ENCODE measurements around the gene KCNC3. TPM values are rescaled to one million over a fixed set of nuclear protein-coding genes. Genes with fewer than 3 reads are reported as not detected.

The KCNC3 gene
- total RNA-seq, 2 experiments from 2014 or later: 7.4 to 23.4 TPM

- intact Hi-C loops (cut with micrococcal nuclease; ENCODE audit: unreplicated experiment): no loop called here
- Histone ChIP-seq H4K20me1 (ENCODE audit: insufficient read depth, low read length) (no peaks in the 10 kb centered on the region), H3K9me3 (ENCODE audit: low read length) (no peaks in the 10 kb centered on the region), H3K79me2 (ENCODE audit: insufficient read depth, low read depth, low read length) (peaks cover 28% of the 10 kb centered on the region), H3K9me2 (ENCODE audit: insufficient read depth, low read length) (no peaks in the 10 kb centered on the region), H3K27ac (ENCODE audit: low read depth, low read length, poor library complexity, severe bottlenecking) (peak overlapping the region; percentile 79), H3K36me3 (ENCODE audit: insufficient read depth, low read length) (peaks cover 62% of the 10 kb centered on the region), H3K4me3 (ENCODE audit: low read depth, low read length, poor library complexity, severe bottlenecking) (peak overlapping the region; percentile 68), H3K4me2 (ENCODE audit: low read length) (peak overlapping the region; percentile 95), H2AFZ (ENCODE audit: low read length) (no peak overlapping the region), H3K4me1 (ENCODE audit: insufficient read depth, low read length, poor library complexity, severe bottlenecking) (peaks cover 58% of the 10 kb centered on the region)
- TF ChIP-seq, protein P1, sequence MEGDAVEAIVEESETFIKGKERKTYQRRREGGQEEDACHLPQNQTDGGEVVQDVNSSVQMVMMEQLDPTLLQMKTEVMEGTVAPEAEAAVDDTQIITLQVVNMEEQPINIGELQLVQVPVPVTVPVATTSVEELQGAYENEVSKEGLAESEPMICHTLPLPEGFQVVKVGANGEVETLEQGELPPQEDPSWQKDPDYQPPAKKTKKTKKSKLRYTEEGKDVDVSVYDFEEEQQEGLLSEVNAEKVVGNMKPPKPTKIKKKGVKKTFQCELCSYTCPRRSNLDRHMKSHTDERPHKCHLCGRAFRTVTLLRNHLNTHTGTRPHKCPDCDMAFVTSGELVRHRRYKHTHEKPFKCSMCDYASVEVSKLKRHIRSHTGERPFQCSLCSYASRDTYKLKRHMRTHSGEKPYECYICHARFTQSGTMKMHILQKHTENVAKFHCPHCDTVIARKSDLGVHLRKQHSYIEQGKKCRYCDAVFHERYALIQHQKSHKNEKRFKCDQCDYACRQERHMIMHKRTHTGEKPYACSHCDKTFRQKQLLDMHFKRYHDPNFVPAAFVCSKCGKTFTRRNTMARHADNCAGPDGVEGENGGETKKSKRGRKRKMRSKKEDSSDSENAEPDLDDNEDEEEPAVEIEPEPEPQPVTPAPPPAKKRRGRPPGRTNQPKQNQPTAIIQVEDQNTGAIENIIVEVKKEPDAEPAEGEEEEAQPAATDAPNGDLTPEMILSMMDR (conservative IDR thresholded peaks at IDR 0.05; ENCODE audit: low read length): no peak; the same call in 1 of the 2 replicates
- TF ChIP-seq EZH2phosphoT487 (IDR thresholded peaks at IDR 0.05; ENCODE audit: borderline replicate concordance, low read depth, low read length): no peak
- ChIA-PET CTCF (ENCODE audit: unreplicated experiment) (no interaction called here), POLR2A (no interaction called here)
- no TSS peak for BruUV-seq (replicated peaks)
- DNase-seq (ENCODE audit: low spot score): peak; percentile 92
Observed at GRCh38 chr19:50333235-50333736, 4.1 kb upstream of the KCNC3 start.

DNA sequence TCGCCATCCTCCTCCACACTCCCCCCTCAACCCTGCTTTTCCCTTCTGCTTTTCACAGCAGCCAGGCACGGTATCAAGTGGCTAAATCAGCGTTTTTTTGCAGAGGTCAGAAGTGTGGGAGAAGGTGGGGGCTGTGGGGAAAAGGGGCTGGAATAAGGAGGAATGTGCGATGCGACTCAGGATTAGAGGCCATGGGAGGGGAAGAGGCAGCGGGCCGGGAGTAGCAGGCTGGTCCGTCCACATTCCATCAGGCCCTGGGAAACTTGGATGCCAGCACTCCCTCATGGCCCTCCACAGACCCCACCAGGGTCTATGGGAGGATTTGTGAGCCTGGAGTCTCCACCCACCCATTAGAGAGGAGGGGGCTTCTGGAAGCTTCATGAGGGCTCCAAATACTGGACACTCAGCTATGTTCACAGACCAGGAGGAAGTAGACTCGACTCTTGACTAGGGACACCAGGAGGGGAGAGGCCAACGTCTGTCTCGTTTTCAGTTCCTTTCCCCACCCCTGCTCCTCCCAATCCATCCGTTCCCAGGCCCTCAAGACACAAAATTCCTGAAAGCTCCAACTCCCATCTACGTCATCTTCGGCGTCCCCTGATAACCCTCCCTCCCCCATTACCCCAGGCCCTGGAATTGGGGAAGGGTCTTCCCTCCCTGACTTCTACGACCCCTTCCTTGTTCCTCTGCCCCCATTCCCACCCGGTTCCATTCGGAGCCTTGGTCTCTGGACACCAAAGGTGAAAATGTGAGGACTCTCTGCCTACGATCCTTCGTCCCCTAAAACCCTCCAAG is 3.3 kb upstream of the KCNC3 start:
- peaks cover 24% of the 10 kb centered on the region; the same call in 1 of the 2 replicates for H3K79me2 ChIP-seq (ENCODE audit: insufficient read depth, low read depth, low read length)
- H3K9me2 ChIP-seq (ENCODE audit: insufficient read depth, low read length): no peaks in the 10 kb centered on the region
- peak overlapping the region; percentile 95 for H3K4me2 ChIP-seq (ENCODE audit: low read length)
- peak overlapping the region; percentile 68 for H3K4me3 ChIP-seq (ENCODE audit: low read depth, low read length, poor library complexity, severe bottlenecking)
- POLR2A ChIA-PET: no interaction called here
- DNase-seq (ENCODE audit: low spot score): no peak
- H2AFZ ChIP-seq (ENCODE audit: low read length): no peak overlapping the region
- intact Hi-C loops (cut with micrococcal nuclease; ENCODE audit: unreplicated experiment): no loop called here
- CTCF ChIA-PET (ENCODE audit: unreplicated experiment): no interaction called here
- TF ChIP-seq EZH2phosphoT487 (IDR thresholded peaks at IDR 0.05; ENCODE audit: borderline replicate concordance, low read depth, low read length): no peak
- TF ChIP-seq, protein P1 (conservative IDR thresholded peaks at IDR 0.05; ENCODE audit: low read length): no peak
- H3K4me1 ChIP-seq (ENCODE audit: insufficient read depth, low read length, poor library complexity, severe bottlenecking): peaks cover 59% of the 10 kb centered on the region
- H3K9me3 ChIP-seq (ENCODE audit: low read length): no peaks in the 10 kb centered on the region
- BruUV-seq (replicated peaks): no TSS peak
- H4K20me1 ChIP-seq (ENCODE audit: insufficient read depth, low read length): no peaks in the 10 kb centered on the region
- peaks cover 53% of the 10 kb centered on the region for H3K36me3 ChIP-seq (ENCODE audit: insufficient read depth, low read length)
- H3K27ac ChIP-seq (ENCODE audit: low read depth, low read length, poor library complexity, severe bottlenecking): peak overlapping the region; percentile 79

DNA sequence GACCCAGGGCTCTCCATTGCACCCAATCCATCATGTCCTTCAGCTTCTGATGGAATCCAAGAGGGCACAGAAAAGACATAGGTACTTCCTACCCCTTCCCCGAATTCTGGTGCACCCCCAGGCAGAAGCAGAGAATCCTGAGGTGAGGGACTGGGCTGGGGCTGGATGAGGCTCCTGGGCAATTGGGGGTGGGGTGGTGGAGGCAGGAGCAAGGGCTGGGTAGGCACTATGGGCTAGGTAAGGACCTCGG is 2.7 kb upstream of the KCNC3 start:
- H3K4me1 ChIP-seq (ENCODE audit: insufficient read depth, low read length, poor library complexity, severe bottlenecking): peaks cover 60% of the 10 kb centered on the region
- ChIA-PET POLR2A (no interaction called here), CTCF (ENCODE audit: unreplicated experiment) (no interaction called here)
- peaks cover 2% of the 10 kb centered on the region; the same call in 1 of the 2 replicates for H4K20me1 ChIP-seq (ENCODE audit: insufficient read depth, low read length)
- H3K36me3 ChIP-seq (ENCODE audit: insufficient read depth, low read length): peaks cover 48% of the 10 kb centered on the region
- peaks cover 28% of the 10 kb centered on the region for H3K79me2 ChIP-seq (ENCODE audit: insufficient read depth, low read depth, low read length)
- TF ChIP-seq EZH2phosphoT487 (IDR thresholded peaks at IDR 0.05; ENCODE audit: borderline replicate concordance, low read depth, low read length): no peak
- TF ChIP-seq, protein P1 (conservative IDR thresholded peaks at IDR 0.05; ENCODE audit: low read length): no peak
- H3K9me2 ChIP-seq (ENCODE audit: insufficient read depth, low read length): no peaks in the 10 kb centered on the region
- H3K4me3 ChIP-seq (ENCODE audit: low read depth, low read length, poor library complexity, severe bottlenecking): peak overlapping the region; percentile 68
- H3K9me3 ChIP-seq (ENCODE audit: low read length): no peaks in the 10 kb centered on the region
- intact Hi-C loops (cut with micrococcal nuclease; ENCODE audit: unreplicated experiment): loop anchor here (2.0 kb wide), 1 partner anchor 13 kb away; no protein-coding TSS in a partner anchor
- H3K4me2 ChIP-seq (ENCODE audit: low read length): peak overlapping the region; percentile 95
- no peak overlapping the region for H2AFZ ChIP-seq (ENCODE audit: low read length)
- BruUV-seq (replicated peaks): no TSS peak
- DNase-seq (ENCODE audit: low spot score): no peak
- peak overlapping the region; percentile 79 for H3K27ac ChIP-seq (ENCODE audit: low read depth, low read length, poor library complexity, severe bottlenecking)
